K562 (cell line): ENCODE measurements around the gene SLC38A1.

Experiments
- BRCA1 ChIP-seq, 2 experiments: fragments of 450-650 bp in 1 of 2; sonication (generic) in 1 of 2; formaldehyde crosslinking in 1 of 2; IDR thresholded peaks; 2 replicates each; pipeline versions ENCODE4 v1.5.0 to v1.6.1; 2017 to 2020; ENCODE audit warnings: mild to moderate bottlenecking in 1 of 2, missing genetic modification reagents in 1 of 2
- ETV1 ChIP-seq: fragments of 450-650 bp; conservative IDR thresholded peaks from 2 replicates; pipeline ENCODE4 v1.6.1; 2016; ENCODE audit warnings: missing genetic modification characterization, control low read depth, low read depth, missing compliant biosample characterization
- JUN ChIP-seq, 2 experiments: sonication (generic) in 1 of 2; formaldehyde crosslinking in 1 of 2; IDR thresholded peaks; 2 replicates each; pipeline versions ENCODE4 v1.6.1 to v1.8.0; 2012 to 2022; ENCODE audit warnings: borderline replicate concordance in 2 of 2, mild to moderate bottlenecking in 2 of 2, improper control_type of control experiment in 1 of 2, low read depth in 1 of 2, low read length in 1 of 2, missing genetic modification reagents in 1 of 2
- TAF15 ChIP-seq: fragments of 200-400 bp; formaldehyde crosslinking; IDR thresholded peaks from 2 replicates; pipeline ENCODE4 v1.6.1; 2017; ENCODE audit warnings: mild to moderate bottlenecking, low read depth, low read length, moderate library complexity
- TF ChIP-seq, protein P1 (sequence below): fragments of 250-450 bp; sonication (Bioruptor Pico); IDR thresholded peaks from 2 replicates; pipeline ENCODE4 v1.4.0; 2020; ENCODE audit warnings: borderline replicate concordance
- TF ChIP-seq, protein P2 (sequence below): sonication (generic); formaldehyde crosslinking; IDR thresholded peaks from 2 replicates; pipeline ENCODE4 v1.8.1; 2022; ENCODE audit warnings: missing genetic modification reagents

DNA sequence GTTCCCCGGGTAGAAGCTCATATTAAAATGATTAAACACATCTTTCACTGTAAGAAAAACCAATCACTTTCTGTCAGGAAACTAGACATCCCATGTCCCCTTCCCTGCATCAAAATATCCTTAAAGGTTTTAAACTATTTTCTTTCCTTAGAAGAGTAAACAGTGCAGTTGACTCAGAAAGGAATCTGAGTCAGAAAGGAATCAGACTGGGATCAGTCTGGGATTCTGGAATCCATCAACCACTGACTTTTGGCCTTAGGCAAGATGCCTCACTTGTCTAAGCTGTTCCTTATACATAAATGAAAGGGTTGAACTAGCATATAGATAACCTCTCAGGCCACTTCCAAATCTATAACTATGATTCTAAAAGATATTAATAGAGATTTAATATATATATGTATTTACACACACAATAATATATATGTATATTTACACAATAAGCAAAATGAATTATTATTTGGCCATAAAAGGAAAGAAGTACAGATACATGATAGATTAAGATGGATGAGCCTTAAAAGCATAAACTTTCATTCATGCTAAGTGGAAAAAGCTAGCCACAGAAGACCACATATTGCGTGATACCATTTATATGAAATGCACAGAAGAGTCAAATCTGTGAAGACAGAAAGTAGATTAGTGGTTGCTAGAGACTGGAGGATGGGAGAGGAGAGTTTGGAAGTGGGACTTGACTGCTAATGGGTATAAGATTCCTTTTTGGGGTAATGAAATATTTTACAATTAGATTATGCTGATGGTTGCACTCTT lies 114.4 kb downstream of the SLC38A1 start:
- TF ChIP-seq JUN (IDR thresholded peaks at IDR 0.05; ENCODE audit: borderline replicate concordance, low read depth, low read length), result no peak
- TF ChIP-seq JUN (CRISPR knock-in tag; IDR thresholded peaks at IDR 0.05; ENCODE audit: borderline replicate concordance), result no peak
- no peak for TF ChIP-seq ETV1 (tag)
- TF ChIP-seq, protein P1, sequence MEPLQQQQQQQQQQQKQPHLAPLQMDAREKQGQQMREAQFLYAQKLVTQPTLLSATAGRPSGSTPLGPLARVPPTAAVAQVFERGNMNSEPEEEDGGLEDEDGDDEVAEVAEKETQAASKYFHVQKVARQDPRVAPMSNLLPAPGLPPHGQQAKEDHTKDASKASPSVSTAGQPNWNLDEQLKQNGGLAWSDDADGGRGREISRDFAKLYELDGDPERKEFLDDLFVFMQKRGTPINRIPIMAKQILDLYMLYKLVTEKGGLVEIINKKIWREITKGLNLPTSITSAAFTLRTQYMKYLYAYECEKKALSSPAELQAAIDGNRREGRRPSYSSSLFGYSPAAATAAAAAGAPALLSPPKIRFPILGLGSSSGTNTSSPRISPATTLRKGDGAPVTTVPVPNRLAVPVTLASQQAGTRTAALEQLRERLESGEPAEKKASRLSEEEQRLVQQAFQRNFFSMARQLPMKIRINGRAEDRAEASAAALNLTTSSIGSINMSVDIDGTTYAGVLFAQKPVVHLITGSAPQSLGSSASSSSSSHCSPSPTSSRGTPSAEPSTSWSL (CRISPR knock-in tag), result no peak
- no peak for TF ChIP-seq BRCA1 (IDR thresholded peaks at IDR 0.05)
- no peak for TF ChIP-seq BRCA1 (CRISPR knock-in tag; IDR thresholded peaks at IDR 0.05)
- TF ChIP-seq TAF15, result no peak
- TF ChIP-seq, protein P2, sequence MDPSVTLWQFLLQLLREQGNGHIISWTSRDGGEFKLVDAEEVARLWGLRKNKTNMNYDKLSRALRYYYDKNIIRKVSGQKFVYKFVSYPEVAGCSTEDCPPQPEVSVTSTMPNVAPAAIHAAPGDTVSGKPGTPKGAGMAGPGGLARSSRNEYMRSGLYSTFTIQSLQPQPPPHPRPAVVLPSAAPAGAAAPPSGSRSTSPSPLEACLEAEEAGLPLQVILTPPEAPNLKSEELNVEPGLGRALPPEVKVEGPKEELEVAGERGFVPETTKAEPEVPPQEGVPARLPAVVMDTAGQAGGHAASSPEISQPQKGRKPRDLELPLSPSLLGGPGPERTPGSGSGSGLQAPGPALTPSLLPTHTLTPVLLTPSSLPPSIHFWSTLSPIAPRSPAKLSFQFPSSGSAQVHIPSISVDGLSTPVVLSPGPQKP, result no peak
